PFSK-1 (cell line): Measurements from ENCODE around the gene HIPK2.

ENCODE experiments used
- FOXP2 ChIP-seq: optimal IDR thresholded peaks from 2 replicates; pipeline ENCODE3; 2011; ENCODE audit warnings: borderline replicate concordance, control low read depth, inconsistent platforms; ENCODE audit not compliant: insufficient read depth; ENCODE audit errors: extremely low read length, extremely low read depth
- POLR2AphosphoS5 ChIP-seq: IDR thresholded peaks from 2 replicates; pipeline ENCODE4 v1.6.1; 2012; ENCODE audit warnings: low read depth, mild to moderate bottlenecking, control low read depth, low read length, moderate library complexity
- SIN3A ChIP-seq: IDR thresholded peaks from 2 replicates; pipeline ENCODE4 v1.6.1; 2012; ENCODE audit warnings: mild to moderate bottlenecking, low read length, moderate library complexity, borderline replicate concordance; ENCODE audit not compliant: insufficient read depth
- TAF1 ChIP-seq: IDR thresholded peaks from 2 replicates; pipeline ENCODE4 v1.6.1; 2012; ENCODE audit warnings: low read length, control low read depth, borderline replicate concordance; ENCODE audit not compliant: insufficient read depth
- TF ChIP-seq, protein P1 (sequence below), 2 experiments: IDR thresholded peaks; 2 replicates each; pipeline versions ENCODE4 v1.6.1 to v1.8.0; 2011 to 2012; ENCODE audit warnings: low read depth in 2 of 2, low read length in 2 of 2, control low read depth in 1 of 2, inconsistent platforms in 1 of 2, mild to moderate bottlenecking in 1 of 2, moderate library complexity in 1 of 2; ENCODE audit not compliant: insufficient read depth in 1 of 2

Gene HIPK2

DNA sequence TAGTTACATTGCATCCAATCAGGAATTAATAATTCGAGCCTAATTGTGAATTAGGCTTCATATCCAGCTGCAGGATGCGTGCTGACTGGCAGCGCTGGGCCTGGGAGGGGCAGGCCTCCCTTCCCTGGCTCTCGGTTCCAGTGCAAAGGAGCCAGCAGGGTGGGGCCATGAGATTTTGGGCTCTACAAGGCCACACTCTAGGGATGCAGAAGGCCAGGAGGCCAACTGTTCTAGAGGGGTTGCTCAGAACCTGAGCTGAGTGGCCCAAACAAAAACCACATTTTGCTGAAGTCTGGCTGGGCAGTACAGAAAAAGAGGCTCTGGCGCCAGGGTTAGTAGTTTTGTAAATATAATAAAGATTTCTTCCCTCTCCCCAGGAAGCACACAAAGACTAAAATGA lies 182.0 kb downstream of the HIPK2 start:
- TF ChIP-seq SIN3A (no peak), POLR2AphosphoS5 (no peak), FOXP2 (no peak), TAF1 (no peak)
- TF ChIP-seq, protein P1, sequence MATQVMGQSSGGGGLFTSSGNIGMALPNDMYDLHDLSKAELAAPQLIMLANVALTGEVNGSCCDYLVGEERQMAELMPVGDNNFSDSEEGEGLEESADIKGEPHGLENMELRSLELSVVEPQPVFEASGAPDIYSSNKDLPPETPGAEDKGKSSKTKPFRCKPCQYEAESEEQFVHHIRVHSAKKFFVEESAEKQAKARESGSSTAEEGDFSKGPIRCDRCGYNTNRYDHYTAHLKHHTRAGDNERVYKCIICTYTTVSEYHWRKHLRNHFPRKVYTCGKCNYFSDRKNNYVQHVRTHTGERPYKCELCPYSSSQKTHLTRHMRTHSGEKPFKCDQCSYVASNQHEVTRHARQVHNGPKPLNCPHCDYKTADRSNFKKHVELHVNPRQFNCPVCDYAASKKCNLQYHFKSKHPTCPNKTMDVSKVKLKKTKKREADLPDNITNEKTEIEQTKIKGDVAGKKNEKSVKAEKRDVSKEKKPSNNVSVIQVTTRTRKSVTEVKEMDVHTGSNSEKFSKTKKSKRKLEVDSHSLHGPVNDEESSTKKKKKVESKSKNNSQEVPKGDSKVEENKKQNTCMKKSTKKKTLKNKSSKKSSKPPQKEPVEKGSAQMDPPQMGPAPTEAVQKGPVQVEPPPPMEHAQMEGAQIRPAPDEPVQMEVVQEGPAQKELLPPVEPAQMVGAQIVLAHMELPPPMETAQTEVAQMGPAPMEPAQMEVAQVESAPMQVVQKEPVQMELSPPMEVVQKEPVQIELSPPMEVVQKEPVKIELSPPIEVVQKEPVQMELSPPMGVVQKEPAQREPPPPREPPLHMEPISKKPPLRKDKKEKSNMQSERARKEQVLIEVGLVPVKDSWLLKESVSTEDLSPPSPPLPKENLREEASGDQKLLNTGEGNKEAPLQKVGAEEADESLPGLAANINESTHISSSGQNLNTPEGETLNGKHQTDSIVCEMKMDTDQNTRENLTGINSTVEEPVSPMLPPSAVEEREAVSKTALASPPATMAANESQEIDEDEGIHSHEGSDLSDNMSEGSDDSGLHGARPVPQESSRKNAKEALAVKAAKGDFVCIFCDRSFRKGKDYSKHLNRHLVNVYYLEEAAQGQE (IDR thresholded peaks at IDR 0.05; ENCODE audit: insufficient read depth in 1 of 2, low read depth in 2 of 2, low read length in 2 of 2) = no peak

DNA sequence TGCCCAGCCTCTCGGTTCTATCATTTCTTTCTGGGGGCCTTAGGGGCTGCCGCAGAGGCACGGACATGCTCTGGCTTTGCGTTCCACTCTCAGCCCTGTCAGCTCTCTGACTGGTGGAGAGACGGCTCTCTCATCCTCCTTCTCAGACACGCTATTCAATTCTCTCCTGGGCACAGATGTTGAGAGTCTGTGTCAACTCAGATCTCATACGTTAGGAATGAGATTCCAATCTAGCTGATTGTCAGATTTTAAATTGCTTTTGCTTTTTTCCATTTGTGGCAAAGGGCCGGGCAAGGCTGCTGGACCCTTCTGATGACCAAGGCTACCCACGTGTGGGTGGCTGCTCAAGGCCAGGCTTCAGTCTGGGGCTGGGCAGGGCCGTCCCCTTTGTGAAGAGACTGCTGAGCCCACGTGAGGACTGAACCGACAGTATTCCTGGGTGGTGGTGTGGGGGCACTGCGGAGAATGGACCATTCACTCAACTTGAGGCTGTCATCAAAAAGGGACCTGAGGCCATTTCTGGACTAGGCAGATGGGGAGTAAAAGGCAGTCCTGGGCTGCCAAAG lies 182.8 kb downstream of the HIPK2 start:
- TF ChIP-seq TAF1 (no peak), POLR2AphosphoS5 (no peak), SIN3A (no peak), FOXP2 (no peak)
- TF ChIP-seq, protein P1 (IDR thresholded peaks at IDR 0.05; ENCODE audit: insufficient read depth in 1 of 2, low read depth in 2 of 2, low read length in 2 of 2) = no peak

DNA sequence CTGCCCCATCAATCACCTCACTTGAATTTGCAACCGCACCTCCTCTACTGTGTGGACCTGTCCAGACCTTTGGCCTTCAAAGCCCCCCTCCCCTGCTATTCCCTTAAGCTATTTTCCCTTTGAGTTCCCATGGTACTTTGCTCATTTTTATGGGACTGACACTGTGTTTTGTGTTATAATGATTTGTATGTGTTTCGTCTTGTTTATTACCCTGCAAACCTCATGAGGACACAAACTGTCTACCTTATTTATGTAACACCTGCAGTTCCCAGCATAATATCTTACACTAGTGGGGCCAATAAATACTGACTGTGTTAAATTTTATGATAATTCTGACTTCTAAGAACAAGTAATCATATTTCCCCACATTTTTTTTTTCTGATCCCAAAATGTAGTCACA lies 183.7 kb downstream of the HIPK2 start:
- TF ChIP-seq POLR2AphosphoS5 (no peak), SIN3A (no peak), FOXP2 (no peak), TAF1 (no peak)
- TF ChIP-seq, protein P1 (IDR thresholded peaks at IDR 0.05; ENCODE audit: insufficient read depth in 1 of 2, low read depth in 2 of 2, low read length in 2 of 2) = no peak

DNA sequence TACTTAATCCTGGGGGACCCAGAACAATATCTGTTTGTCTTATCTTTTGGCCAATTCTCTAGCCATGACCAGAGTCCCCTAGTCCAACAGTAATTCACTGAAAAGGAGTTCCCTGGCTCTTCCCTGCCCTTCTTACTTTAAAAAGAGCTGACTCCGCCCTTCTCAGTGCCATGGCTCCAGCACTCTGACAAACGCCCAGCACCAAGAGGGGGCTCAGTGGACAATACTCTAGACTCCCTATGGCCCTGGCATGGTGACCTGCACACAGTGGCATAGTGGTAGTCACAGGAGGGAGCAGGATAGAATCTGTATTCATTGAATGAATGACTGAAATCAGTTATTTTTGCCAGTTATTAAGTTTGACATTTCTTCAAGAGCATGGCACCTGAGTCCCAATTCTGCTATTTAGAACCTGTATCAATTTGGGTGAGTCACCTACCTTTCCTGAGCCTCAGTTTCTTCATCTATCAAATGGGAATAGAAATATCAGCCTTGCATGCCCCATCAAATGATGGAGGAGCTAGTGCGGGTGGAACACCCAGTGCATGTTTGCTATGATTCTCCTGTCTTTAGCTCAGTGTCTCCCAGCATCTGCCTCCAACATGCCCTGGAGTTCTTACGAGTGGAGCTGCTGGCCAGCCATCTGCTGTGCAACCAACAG lies 184.9 kb downstream of the HIPK2 start:
- TF ChIP-seq SIN3A (no peak), TAF1 (no peak), POLR2AphosphoS5 (no peak), FOXP2 (no peak)
- TF ChIP-seq, protein P1 (IDR thresholded peaks at IDR 0.05; ENCODE audit: insufficient read depth in 1 of 2, low read depth in 2 of 2, low read length in 2 of 2) = no peak
